ENCODE measurements around the gene CLRN1.

Gene CLRN1

DNA sequence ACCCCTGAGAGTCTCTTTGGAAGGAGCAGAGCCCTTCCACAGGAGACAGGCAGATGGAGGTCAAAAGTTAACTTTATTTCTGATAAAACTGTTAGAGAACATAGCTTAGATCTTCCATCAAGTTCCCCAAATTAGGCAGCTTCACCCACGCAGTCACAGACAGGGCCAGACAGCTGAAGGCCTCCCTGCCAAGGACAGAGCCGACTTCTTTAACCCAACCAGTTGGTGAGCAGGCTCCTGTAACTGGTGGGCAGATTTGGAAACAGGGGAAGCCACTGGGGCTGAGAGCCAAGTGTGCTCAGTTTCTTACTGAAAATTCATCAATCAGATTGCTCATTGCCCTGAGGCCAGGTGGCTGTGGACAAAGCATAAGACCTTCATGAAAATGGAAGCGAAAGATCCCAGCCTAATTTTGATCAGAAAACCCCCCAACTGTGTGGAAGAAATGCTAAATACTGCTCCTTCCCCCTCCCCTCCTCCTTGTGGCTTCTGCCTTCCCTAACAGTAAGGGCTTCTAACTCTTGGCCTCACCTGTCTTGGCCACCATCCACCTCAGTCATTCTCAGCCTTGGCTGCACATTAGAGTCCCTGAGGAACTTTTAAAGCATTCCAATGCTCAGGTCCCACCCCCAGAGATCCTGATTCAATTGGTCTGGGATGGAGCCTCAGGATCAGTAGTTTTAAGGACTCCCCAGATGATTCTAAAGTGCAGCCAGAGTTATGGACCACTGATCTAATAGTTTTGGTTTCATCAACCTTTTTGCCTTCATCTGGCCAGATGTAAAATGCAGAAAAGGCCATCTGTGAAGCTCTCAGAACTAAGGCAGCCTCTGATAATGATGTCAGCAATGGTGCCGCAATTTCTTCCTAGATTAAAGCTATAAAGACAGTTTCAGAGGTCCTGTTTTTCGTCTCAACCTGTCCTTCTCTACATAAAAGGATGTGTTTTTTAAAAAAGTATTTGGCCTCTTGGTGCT lies 11.5 kb downstream of the CLRN1 start:
- H3K27ac ChIP-seq = no peak overlapping the region
- no peak for TF ChIP-seq CTCF (IDR thresholded peaks at IDR 0.05)
- TF ChIP-seq ZFX (IDR thresholded peaks at IDR 0.05; ENCODE audit: borderline replicate concordance) = no peak

GRCh38 chr3:150958683-150959082 lies 13.8 kb downstream of the CLRN1 start:
- TF ChIP-seq CTCF (IDR thresholded peaks at IDR 0.05) (no peak), ZFX (IDR thresholded peaks at IDR 0.05; ENCODE audit: borderline replicate concordance) (no peak)

GRCh38 chr3:150956376-150956775 lies 16.2 kb downstream of the CLRN1 start:
- TF ChIP-seq ZFX (IDR thresholded peaks at IDR 0.05; ENCODE audit: borderline replicate concordance) (no peak), CTCF (IDR thresholded peaks at IDR 0.05) (no peak)
- no peak overlapping the region for H3K27ac ChIP-seq

More at GRCh38 chr3:150958683-150959082, 13.8 kb downstream of the CLRN1 start:
- no peak overlapping the region for H3K27ac ChIP-seq

DNA sequence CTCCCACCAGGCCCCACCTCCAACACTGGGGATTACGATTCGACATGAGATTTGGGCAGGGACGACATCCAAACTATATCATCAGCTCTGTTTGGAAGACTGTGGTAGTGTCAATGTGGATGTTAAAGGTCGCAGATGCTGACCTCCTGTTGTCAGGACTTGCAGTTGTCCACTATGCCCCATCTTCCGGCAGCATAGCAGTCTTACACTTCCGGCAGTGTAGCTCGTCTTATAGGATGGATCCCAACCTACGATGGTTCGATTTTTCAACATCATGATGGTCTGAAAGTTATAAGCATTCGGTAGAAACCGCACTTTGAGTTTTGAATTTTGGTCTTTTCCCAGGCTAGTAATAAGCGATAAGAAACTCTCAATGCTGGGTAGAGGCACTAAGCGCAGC lies 20.6 kb downstream of the CLRN1 start:
- no peak overlapping the region for H3K27ac ChIP-seq
- TF ChIP-seq CTCF (IDR thresholded peaks at IDR 0.05) (no peak), ZFX (IDR thresholded peaks at IDR 0.05; ENCODE audit: borderline replicate concordance) (no peak)

DNA sequence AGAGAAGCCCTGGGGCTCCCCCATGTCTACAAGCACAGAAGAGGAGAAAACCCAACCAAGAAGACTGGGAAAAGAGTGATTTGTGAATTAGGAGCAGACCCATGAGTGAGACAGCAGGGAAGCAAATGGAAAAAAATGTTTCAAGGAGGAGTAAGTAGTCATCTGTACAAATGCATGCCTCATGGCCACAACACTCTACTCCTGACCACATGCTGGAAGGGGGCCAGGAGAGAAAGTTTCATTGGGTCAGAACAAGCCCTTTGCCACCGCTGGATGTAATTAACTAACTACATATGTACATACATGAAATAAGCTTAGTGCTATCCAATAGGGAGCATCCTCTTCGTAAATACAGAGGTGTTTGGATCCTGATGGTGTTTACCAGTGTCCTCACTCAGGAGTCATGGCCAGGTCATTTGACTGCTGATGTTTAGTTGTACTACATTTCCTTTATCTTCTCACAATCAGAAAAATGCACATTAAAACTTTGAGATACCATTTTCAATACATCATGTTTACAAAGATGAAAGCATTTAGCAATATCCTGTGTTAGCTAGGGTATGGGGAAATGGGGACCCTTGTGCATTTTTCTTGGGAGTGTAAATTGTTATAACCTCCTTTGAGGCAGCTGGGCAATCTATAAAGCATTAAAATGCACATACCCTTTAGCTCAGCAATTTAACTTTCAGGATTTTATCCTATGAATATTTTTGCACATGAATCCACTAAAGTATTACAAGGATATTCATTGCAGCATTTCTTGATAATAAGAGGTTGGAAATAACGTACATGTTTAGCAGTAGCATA lies 27.1 kb downstream of the CLRN1 start:
- no peak overlapping the region for H3K27ac ChIP-seq
- TF ChIP-seq CTCF (IDR thresholded peaks at IDR 0.05) (no peak), ZFX (IDR thresholded peaks at IDR 0.05; ENCODE audit: borderline replicate concordance) (no peak)

GRCh38 chr3:150942221-150942620 lies 30.3 kb downstream of the CLRN1 start:
- TF ChIP-seq ZFX (IDR thresholded peaks at IDR 0.05; ENCODE audit: borderline replicate concordance) = no peak
- TF ChIP-seq CTCF (IDR thresholded peaks at IDR 0.05) = no peak

More at GRCh38 chr3:150942221-150942620, 30.3 kb downstream of the CLRN1 start:
- H3K27ac ChIP-seq = no peak overlapping the region
